ENCODE results near the gene CCNL1.
"Not testable (repeated sequence)": the region's sequence is repeated elsewhere in the genome, so short reads cannot be mapped to it uniquely, and the experiment has no call there.

The CCNL1 gene

DNA sequence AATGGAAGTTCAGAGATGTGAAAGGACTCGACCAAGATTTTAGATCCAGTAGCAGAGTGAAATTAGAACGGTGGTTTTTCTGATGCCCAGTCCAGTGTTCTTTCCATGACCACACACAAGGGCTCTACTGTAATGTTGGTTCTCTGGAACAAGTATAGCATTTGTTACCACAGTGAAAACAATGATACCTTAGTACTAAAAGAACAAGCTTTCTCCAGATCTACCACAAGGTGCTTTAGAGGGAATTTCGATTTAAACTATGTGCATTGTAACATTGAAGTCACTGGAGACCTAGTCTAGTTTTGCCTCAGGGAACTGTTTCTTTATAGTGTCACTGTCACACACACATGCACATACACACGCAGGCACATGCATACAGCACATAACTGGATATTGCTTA lies 12.8 kb upstream of the CCNL1 start:
- no peak overlapping the region for H3K4me3 ChIP-seq (ENCODE audit: insufficient read depth, low read depth, low read length)
- H3K27ac ChIP-seq (ENCODE audit: insufficient read depth, low read depth, low read length, poor library complexity, severe bottlenecking) = no peak overlapping the region
- no peaks in the 10 kb centered on the region for H3K36me3 ChIP-seq (ENCODE audit: control insufficient read depth, insufficient read depth, low read length)
- WGBS, 2 experiments = 84 to 89% methylated on average over 4 of the region's 4 CpGs
- H3K4me1 ChIP-seq (ENCODE audit: control insufficient read depth, insufficient read depth, low read length) = peaks cover 5% of the 10 kb centered on the region
- H3K9me3 ChIP-seq (ENCODE audit: control insufficient read depth, low read length) = no peaks in the 10 kb centered on the region
- H3K27me3 ChIP-seq (ENCODE audit: control insufficient read depth, insufficient read depth, low read length, poor library complexity, severe bottlenecking) = no peaks in the 10 kb centered on the region

- H3K4me1 ChIP-seq (ENCODE audit: control insufficient read depth, insufficient read depth, low read length) = peaks cover 5% of the 10 kb centered on the region
- H3K27ac ChIP-seq (ENCODE audit: insufficient read depth, low read depth, low read length, poor library complexity, severe bottlenecking) = peak overlapping the region; percentile 9
- H3K4me3 ChIP-seq (ENCODE audit: insufficient read depth, low read depth, low read length) = no peak overlapping the region
- H3K36me3 ChIP-seq (ENCODE audit: control insufficient read depth, insufficient read depth, low read length) = no peaks in the 10 kb centered on the region
- H3K27me3 ChIP-seq (ENCODE audit: control insufficient read depth, insufficient read depth, low read length, poor library complexity, severe bottlenecking) = no peaks in the 10 kb centered on the region
- WGBS, 2 experiments = 89% methylated on average over 3 of the region's 3 CpGs
- H3K9me3 ChIP-seq (ENCODE audit: control insufficient read depth, low read length) = no peaks in the 10 kb centered on the region
Measured at GRCh38 chr3:157170861-157171260, 10.9 kb upstream of the CCNL1 start.

DNA sequence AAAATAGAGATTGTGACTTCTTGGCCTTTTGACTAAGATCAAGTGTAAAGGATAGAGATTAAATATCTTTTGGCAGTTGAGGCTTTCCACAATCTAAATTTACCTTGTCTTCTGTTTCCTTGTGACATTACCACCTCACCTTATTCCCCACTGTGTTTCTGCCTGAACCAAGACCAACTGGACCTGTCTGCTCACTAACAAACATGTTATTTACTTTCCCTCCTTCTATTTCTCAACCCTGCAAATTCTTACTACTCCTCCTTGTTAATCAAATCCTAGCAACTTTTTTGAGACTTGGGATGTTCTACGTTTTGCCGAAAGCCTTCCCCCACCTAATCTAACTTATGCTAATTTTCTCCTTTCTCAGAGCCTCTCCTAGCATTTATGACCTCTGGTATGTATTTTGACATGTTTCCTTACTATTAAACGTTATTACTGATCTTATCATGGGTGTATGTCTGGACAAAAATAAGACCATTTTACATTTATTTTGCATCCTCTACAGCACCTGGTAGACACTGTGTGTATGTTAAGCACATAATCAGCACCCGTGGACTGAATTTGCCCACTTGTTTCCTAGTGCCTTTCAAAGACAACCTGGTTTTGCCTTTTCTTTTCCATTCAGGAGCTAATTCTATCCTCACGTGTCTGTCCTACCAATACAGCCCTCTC lies 7.6 kb upstream of the CCNL1 start:
- WGBS, 2 experiments = 81 to 84% methylated on average over 5 of the region's 5 CpGs
- H3K4me1 ChIP-seq (ENCODE audit: control insufficient read depth, insufficient read depth, low read length) = no peaks in the 10 kb centered on the region

GRCh38 chr3:157166561-157166960 lies 6.6 kb upstream of the CCNL1 start:
- no peaks in the 10 kb centered on the region for H3K36me3 ChIP-seq (ENCODE audit: control insufficient read depth, insufficient read depth, low read length)
- no peak overlapping the region for H3K27ac ChIP-seq (ENCODE audit: insufficient read depth, low read depth, low read length, poor library complexity, severe bottlenecking)
- WGBS, 2 experiments = 82 to 91% methylated on average over 2 of the region's 2 CpGs
- no peak overlapping the region for H3K4me3 ChIP-seq (ENCODE audit: insufficient read depth, low read depth, low read length)
- H3K27me3 ChIP-seq (ENCODE audit: control insufficient read depth, insufficient read depth, low read length, poor library complexity, severe bottlenecking) = no peaks in the 10 kb centered on the region
- H3K9me3 ChIP-seq (ENCODE audit: control insufficient read depth, low read length) = no peaks in the 10 kb centered on the region
- H3K4me1 ChIP-seq (ENCODE audit: control insufficient read depth, insufficient read depth, low read length) = no peaks in the 10 kb centered on the region

More for the DNA sequence above, 7.6 kb upstream of the CCNL1 start:
- H3K4me3 ChIP-seq (ENCODE audit: insufficient read depth, low read depth, low read length) = no peak overlapping the region
- no peak overlapping the region for H3K27ac ChIP-seq (ENCODE audit: insufficient read depth, low read depth, low read length, poor library complexity, severe bottlenecking)
- H3K9me3 ChIP-seq (ENCODE audit: control insufficient read depth, low read length) = no peaks in the 10 kb centered on the region
- H3K36me3 ChIP-seq (ENCODE audit: control insufficient read depth, insufficient read depth, low read length) = no peaks in the 10 kb centered on the region
- no peaks in the 10 kb centered on the region for H3K27me3 ChIP-seq (ENCODE audit: control insufficient read depth, insufficient read depth, low read length, poor library complexity, severe bottlenecking)

- H3K4me1 ChIP-seq (ENCODE audit: control insufficient read depth, insufficient read depth, low read length) = no peaks in the 10 kb centered on the region
- H3K27ac ChIP-seq (ENCODE audit: insufficient read depth, low read depth, low read length, poor library complexity, severe bottlenecking) = no peak overlapping the region
- H3K4me3 ChIP-seq (ENCODE audit: insufficient read depth, low read depth, low read length) = no peak overlapping the region
- H3K27me3 ChIP-seq (ENCODE audit: control insufficient read depth, insufficient read depth, low read length, poor library complexity, severe bottlenecking) = no peaks in the 10 kb centered on the region
- H3K36me3 ChIP-seq (ENCODE audit: control insufficient read depth, insufficient read depth, low read length) = no peaks in the 10 kb centered on the region
- no peaks in the 10 kb centered on the region for H3K9me3 ChIP-seq (ENCODE audit: control insufficient read depth, low read length)
Measured at GRCh38 chr3:157166115-157166514, 6.2 kb upstream of the CCNL1 start.

- 94 to 97% methylated on average over 19 of the region's 19 CpGs for WGBS, 2 experiments
- Histone ChIP-seq H3K9me3 (ENCODE audit: control insufficient read depth, low read length) (no peaks in the 10 kb centered on the region), H3K27me3 (ENCODE audit: control insufficient read depth, insufficient read depth, low read length, poor library complexity, severe bottlenecking) (no peaks in the 10 kb centered on the region), H3K36me3 (ENCODE audit: control insufficient read depth, insufficient read depth, low read length) (peaks cover 1% of the 10 kb centered on the region), H3K4me3 (ENCODE audit: insufficient read depth, low read depth, low read length) (no peak overlapping the region), H3K4me1 (ENCODE audit: control insufficient read depth, insufficient read depth, low read length) (peaks cover 2% of the 10 kb centered on the region), H3K27ac (ENCODE audit: insufficient read depth, low read depth, low read length, poor library complexity, severe bottlenecking) (no peak overlapping the region)
Measured at GRCh38 chr3:157163217-157163953, 3.4 kb upstream of the CCNL1 start.

DNA sequence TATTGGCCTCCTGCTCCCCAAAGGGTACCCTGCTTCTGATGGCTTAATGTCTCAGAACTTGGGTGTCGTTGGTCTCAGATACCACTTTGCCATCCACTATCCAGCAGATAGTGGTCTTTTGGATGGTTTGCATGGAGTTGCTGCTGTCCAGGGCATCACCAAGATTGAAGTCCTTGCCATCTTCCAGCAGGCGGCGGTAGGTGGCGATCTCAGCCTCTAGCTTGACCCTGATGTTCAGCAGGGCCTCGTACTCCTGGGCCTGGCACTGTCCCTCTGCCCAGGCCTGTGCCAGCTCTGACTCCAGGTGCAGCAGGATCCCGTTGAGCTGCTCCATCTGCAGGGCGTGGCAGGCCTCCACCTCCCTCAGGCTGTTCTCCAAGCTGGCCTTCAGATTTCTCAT lies 2.7 kb upstream of the CCNL1 start:
- H3K27me3 ChIP-seq (ENCODE audit: control insufficient read depth, insufficient read depth, low read length, poor library complexity, severe bottlenecking); H3K9me3 ChIP-seq (ENCODE audit: control insufficient read depth, low read length); H3K4me3 ChIP-seq (ENCODE audit: insufficient read depth, low read depth, low read length); H3K36me3 ChIP-seq (ENCODE audit: control insufficient read depth, insufficient read depth, low read length); H3K4me1 ChIP-seq (ENCODE audit: control insufficient read depth, insufficient read depth, low read length); H3K27ac ChIP-seq (ENCODE audit: insufficient read depth, low read depth, low read length, poor library complexity, severe bottlenecking): not testable (repeated sequence)
- 69 to 73% methylated on average over 7 of the region's 7 CpGs for WGBS, 2 experiments

GRCh38 chr3:157160658-157161424 lies 894 bp upstream of the CCNL1 start:
- WGBS, 2 experiments = 22 to 27% methylated on average over 22 of the region's 22 CpGs

DNA sequence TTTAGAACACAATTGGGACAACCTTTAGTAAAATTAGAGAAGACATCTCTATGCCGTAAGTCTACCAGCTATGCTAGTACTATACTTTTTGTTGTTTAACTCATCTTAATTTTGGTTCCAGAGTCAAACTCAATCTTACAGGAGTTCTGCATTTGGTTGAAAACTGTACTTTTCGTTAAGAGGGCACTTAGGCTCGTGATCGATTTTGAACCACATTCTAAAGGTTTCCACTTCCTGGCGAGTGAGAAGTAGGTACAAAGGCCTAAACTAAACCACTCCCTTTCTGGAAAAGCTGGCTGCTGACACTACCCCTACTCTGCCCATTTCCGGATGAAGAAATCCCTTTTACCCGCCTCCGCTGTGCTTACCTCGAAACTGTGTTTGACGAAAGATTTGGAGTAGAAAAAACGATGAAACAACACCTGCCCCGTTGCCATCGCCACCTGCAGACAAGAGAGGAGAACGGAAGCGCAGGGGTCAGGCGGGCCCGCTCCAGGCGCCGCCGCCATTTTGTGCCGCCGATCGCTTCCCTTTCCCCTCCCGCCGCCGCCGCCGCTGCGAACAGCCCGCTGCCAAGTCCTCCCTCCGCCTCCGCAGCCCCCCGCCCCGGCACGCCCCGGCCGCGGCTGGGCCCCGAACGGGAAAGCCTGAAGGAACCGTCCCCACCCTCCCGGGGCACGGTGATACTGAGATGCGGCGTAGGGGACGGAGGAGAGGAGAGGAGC lies 748 bp downstream of the CCNL1 start:
- Histone ChIP-seq H3K4me3 (ENCODE audit: insufficient read depth, low read depth, low read length) (peak overlapping the region; percentile 95), H3K9me3 (ENCODE audit: control insufficient read depth, low read length) (no peaks in the 10 kb centered on the region), H3K27ac (ENCODE audit: insufficient read depth, low read depth, low read length, poor library complexity, severe bottlenecking) (peak overlapping the region; percentile 97), H3K4me1 (ENCODE audit: control insufficient read depth, insufficient read depth, low read length) (peaks cover 18% of the 10 kb centered on the region), H3K36me3 (ENCODE audit: control insufficient read depth, insufficient read depth, low read length) (peaks cover 23% of the 10 kb centered on the region), H3K27me3 (ENCODE audit: control insufficient read depth, insufficient read depth, low read length, poor library complexity, severe bottlenecking) (no peaks in the 10 kb centered on the region)
- WGBS, 2 experiments = 2% methylated on average over 46 of the region's 46 CpGs

More at GRCh38 chr3:157160658-157161424, 894 bp upstream of the CCNL1 start:
- H3K36me3 ChIP-seq (ENCODE audit: control insufficient read depth, insufficient read depth, low read length) = peaks cover 17% of the 10 kb centered on the region
- peak overlapping the region; percentile 97 for H3K27ac ChIP-seq (ENCODE audit: insufficient read depth, low read depth, low read length, poor library complexity, severe bottlenecking)
- peaks cover 18% of the 10 kb centered on the region for H3K4me1 ChIP-seq (ENCODE audit: control insufficient read depth, insufficient read depth, low read length)
- H3K27me3 ChIP-seq (ENCODE audit: control insufficient read depth, insufficient read depth, low read length, poor library complexity, severe bottlenecking) = no peaks in the 10 kb centered on the region
- H3K9me3 ChIP-seq (ENCODE audit: control insufficient read depth, low read length) = no peaks in the 10 kb centered on the region
- peak overlapping the region; percentile 95 for H3K4me3 ChIP-seq (ENCODE audit: insufficient read depth, low read depth, low read length)

DNA sequence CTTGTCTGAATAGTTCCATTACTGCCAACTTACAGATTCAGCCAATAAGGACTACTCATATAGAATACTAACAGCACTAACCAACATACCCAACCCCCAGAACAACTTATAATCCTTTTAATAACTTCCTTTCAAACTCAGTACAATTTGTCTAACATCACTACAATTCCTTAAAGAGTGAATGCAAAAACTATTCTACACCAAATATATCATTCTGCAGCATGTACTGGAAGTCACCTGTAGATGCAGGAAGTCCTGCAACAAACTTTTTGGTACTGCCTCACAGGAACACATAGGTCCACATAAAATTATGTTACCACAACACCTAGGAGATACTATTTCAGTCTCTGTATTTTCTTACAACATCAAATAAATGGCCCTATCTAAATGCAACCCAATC lies 2.1 kb downstream of the CCNL1 start:
- Histone ChIP-seq H3K27ac (ENCODE audit: insufficient read depth, low read depth, low read length, poor library complexity, severe bottlenecking) (no peak overlapping the region), H3K27me3 (ENCODE audit: control insufficient read depth, insufficient read depth, low read length, poor library complexity, severe bottlenecking) (no peaks in the 10 kb centered on the region), H3K4me1 (ENCODE audit: control insufficient read depth, insufficient read depth, low read length) (peaks cover 18% of the 10 kb centered on the region), H3K4me3 (ENCODE audit: insufficient read depth, low read depth, low read length) (peak overlapping the region; percentile 95), H3K9me3 (ENCODE audit: control insufficient read depth, low read length) (no peaks in the 10 kb centered on the region), H3K36me3 (ENCODE audit: control insufficient read depth, insufficient read depth, low read length) (peaks cover 24% of the 10 kb centered on the region)

All from ectodermal cell (in vitro differentiated cells).